Panc1 (cell line): ENCODE data around the gene BACH2.

Source experiments
- SIN3A ChIP-seq: IDR thresholded peaks from 2 replicates; pipeline ENCODE4 v1.6.1; 2012; ENCODE audit warnings: low read depth, mild to moderate bottlenecking, low read length, moderate library complexity, borderline replicate concordance; ENCODE audit not compliant: insufficient read depth
- TF ChIP-seq, protein P1 (sequence below): fragments of 450-650 bp; IDR thresholded peaks from 2 replicates; pipeline ENCODE4 v1.5.1; 2017; ENCODE audit warnings: mild to moderate bottlenecking
- TF ChIP-seq, protein P2 (sequence below), 2 experiments: IDR thresholded peaks; 2 replicates each; pipeline ENCODE4 v1.6.1; 2011 to 2012; ENCODE audit warnings: low read depth in 2 of 2, control low read depth in 1 of 2, low read length in 1 of 2, mild to moderate bottlenecking in 1 of 2, moderate library complexity in 1 of 2; ENCODE audit not compliant: insufficient read depth in 1 of 2

DNA sequence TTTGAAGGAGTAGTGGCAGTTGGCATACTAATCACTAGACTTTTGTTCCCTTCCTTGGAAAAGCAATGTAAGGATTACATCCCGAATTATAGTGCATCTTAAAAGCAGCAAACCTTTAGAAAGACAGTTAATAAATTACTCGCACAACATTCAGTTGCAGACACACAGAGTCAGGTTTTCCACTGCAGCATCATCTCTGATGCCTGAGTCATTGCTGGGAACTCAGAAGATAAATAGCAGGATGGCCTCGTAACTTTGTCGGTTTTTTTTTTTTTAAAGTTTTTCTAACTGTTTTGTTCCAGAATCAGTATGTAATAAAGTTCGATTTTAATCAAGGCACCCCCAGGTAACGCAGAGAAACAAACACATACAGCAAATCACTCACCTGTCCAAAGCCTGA, 368.0 kb downstream of the BACH2 start:
- TF ChIP-seq, protein P1, sequence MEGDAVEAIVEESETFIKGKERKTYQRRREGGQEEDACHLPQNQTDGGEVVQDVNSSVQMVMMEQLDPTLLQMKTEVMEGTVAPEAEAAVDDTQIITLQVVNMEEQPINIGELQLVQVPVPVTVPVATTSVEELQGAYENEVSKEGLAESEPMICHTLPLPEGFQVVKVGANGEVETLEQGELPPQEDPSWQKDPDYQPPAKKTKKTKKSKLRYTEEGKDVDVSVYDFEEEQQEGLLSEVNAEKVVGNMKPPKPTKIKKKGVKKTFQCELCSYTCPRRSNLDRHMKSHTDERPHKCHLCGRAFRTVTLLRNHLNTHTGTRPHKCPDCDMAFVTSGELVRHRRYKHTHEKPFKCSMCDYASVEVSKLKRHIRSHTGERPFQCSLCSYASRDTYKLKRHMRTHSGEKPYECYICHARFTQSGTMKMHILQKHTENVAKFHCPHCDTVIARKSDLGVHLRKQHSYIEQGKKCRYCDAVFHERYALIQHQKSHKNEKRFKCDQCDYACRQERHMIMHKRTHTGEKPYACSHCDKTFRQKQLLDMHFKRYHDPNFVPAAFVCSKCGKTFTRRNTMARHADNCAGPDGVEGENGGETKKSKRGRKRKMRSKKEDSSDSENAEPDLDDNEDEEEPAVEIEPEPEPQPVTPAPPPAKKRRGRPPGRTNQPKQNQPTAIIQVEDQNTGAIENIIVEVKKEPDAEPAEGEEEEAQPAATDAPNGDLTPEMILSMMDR, result no peak
- TF ChIP-seq, protein P2, sequence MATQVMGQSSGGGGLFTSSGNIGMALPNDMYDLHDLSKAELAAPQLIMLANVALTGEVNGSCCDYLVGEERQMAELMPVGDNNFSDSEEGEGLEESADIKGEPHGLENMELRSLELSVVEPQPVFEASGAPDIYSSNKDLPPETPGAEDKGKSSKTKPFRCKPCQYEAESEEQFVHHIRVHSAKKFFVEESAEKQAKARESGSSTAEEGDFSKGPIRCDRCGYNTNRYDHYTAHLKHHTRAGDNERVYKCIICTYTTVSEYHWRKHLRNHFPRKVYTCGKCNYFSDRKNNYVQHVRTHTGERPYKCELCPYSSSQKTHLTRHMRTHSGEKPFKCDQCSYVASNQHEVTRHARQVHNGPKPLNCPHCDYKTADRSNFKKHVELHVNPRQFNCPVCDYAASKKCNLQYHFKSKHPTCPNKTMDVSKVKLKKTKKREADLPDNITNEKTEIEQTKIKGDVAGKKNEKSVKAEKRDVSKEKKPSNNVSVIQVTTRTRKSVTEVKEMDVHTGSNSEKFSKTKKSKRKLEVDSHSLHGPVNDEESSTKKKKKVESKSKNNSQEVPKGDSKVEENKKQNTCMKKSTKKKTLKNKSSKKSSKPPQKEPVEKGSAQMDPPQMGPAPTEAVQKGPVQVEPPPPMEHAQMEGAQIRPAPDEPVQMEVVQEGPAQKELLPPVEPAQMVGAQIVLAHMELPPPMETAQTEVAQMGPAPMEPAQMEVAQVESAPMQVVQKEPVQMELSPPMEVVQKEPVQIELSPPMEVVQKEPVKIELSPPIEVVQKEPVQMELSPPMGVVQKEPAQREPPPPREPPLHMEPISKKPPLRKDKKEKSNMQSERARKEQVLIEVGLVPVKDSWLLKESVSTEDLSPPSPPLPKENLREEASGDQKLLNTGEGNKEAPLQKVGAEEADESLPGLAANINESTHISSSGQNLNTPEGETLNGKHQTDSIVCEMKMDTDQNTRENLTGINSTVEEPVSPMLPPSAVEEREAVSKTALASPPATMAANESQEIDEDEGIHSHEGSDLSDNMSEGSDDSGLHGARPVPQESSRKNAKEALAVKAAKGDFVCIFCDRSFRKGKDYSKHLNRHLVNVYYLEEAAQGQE (IDR thresholded peaks at IDR 0.05; ENCODE audit: insufficient read depth in 1 of 2, low read depth in 2 of 2, low read length in 1 of 2), result no peak
- no peak for TF ChIP-seq SIN3A
